OCI-LY7 (cell line): Measurements from ENCODE around the gene ADAM29.

Experiments used
- CTCF ChIP-seq: fragments of 200-600 bp; sonication (generic); conservative IDR thresholded peaks from 2 replicates; pipeline ENCODE4 v1.5.1; 2014; ENCODE audit warnings: mild to moderate bottlenecking, antibody characterized with exemption, low read length, moderate library complexity, mixed read lengths
- EZH2phosphoT487 ChIP-seq: fragments of 200-600 bp; sonication (generic); IDR thresholded peaks from 2 replicates; pipeline ENCODE4 v1.6.1; 2018; ENCODE audit warnings: low read depth, borderline replicate concordance, mild to moderate bottlenecking, mixed run types, antibody characterized with exemption, low read length, moderate library complexity, mixed read lengths

GRCh38 chr4:174999407-174999806, 81.2 kb downstream of the ADAM29 start:
- TF ChIP-seq CTCF (no peak), EZH2phosphoT487 (no peak)
